CD4-positive, alpha-beta T cell treated with Interleukin-6 at 100 ng/mL for 8 hours (primary cell): ENCODE measurements around the gene CDC25B.

Experiments
- DNase-seq: peaks from one replicate; pipeline ENCODE4 v3.0.0-alpha.2; 2020; ENCODE audit warnings: mixed read lengths, low spot score

Gene CDC25B

GRCh38 chr20:3764659-3765058 is 31.5 kb upstream of the CDC25B start:
- DNase-seq: no peak

- no peak for DNase-seq
Observed at GRCh38 chr20:3765171-3765882, 30.8 kb upstream of the CDC25B start.

GRCh38 chr20:3766422-3767109 is 29.5 kb upstream of the CDC25B start:
- no peak for DNase-seq

- no peak for DNase-seq
Observed at GRCh38 chr20:3767110-3767426, 29.0 kb upstream of the CDC25B start.

GRCh38 chr20:3767427-3768341 is 28.4 kb upstream of the CDC25B start, which contains the start of gene ADISSP:
ADISSP (minus strand) TSS chr20:3767753; CDS start chr20:3760100, 7,653 bp downstream.
- peak; percentile 96 for DNase-seq

GRCh38 chr20:3768342-3769130 is 27.6 kb upstream of the CDC25B start:
- DNase-seq: peak; percentile 79

GRCh38 chr20:3771552-3772058 is 24.5 kb upstream of the CDC25B start:
- no peak for DNase-seq

GRCh38 chr20:3775457-3776108 is 20.5 kb upstream of the CDC25B start:
- no peak for DNase-seq

- DNase-seq: no peak
Observed at GRCh38 chr20:3777381-3777715, 18.8 kb upstream of the CDC25B start.

GRCh38 chr20:3777716-3778629 is 18.1 kb upstream of the CDC25B start:
- DNase-seq: peak; percentile 39

- DNase-seq: no peak
Observed at GRCh38 chr20:3778976-3779375, 17.1 kb upstream of the CDC25B start.

GRCh38 chr20:3781153-3781910 is 14.8 kb upstream of the CDC25B start, which contains the start of gene SPEF1:
SPEF1 (minus strand) TSS chr20:3781448; CDS start chr20:3781287, 161 bp downstream.
- DNase-seq: peak; percentile 49

- no peak for DNase-seq
Observed at GRCh38 chr20:3782597-3782996, 13.5 kb upstream of the CDC25B start.

GRCh38 chr20:3783068-3783489 is 13.0 kb upstream of the CDC25B start:
- DNase-seq: no peak

- DNase-seq: no peak
Observed at GRCh38 chr20:3783511-3784195, 12.5 kb upstream of the CDC25B start.

GRCh38 chr20:3784216-3784853 is 11.8 kb upstream of the CDC25B start:
- DNase-seq: no peak

GRCh38 chr20:3784863-3785239 is 11.3 kb upstream of the CDC25B start:
- no peak for DNase-seq
